Lung (tissue), 12 donors: ENCODE measurements around the gene SELENOF. TPM values are rescaled to one million over a fixed set of nuclear protein-coding genes. Genes with fewer than 3 reads are reported as not detected.

Experiments used
- ATAC-seq: fragments of 200-7000 bp; cut with Tn5 transposase; one replicate; pipeline ENCODE4 v1.9.1; 2020; ENCODE audit warnings: moderate number of reproducible peaks; ENCODE audit not compliant: insufficient read depth, low FRiP score
- DNase-seq, 3 donors: peaks; one replicate each; pipeline ENCODE4 v3.0.0-alpha.2; 2013 to 2017
- H3K27ac ChIP-seq, 2 donors: one replicate each; pipeline ENCODE4 v1.5.1; 2013; ENCODE audit warnings: mild to moderate bottlenecking in 2 of 2, moderate library complexity in 2 of 2, control low read depth in 1 of 2, inconsistent platforms in 1 of 2, low read depth in 1 of 2, low read length in 1 of 2
- H3K27me3 ChIP-seq, 3 donors: one replicate each; pipeline ENCODE4 v1.5.1; 2013; ENCODE audit warnings: low read length in 2 of 3; ENCODE audit not compliant: control insufficient read depth in 3 of 3, insufficient read depth in 3 of 3
- H3K36me3 ChIP-seq, 4 donors: one replicate each; pipeline ENCODE4 v1.5.1; 2013; ENCODE audit warnings: low read length in 4 of 4, mild to moderate bottlenecking in 1 of 4, moderate library complexity in 1 of 4; ENCODE audit not compliant: control insufficient read depth in 4 of 4, insufficient read depth in 4 of 4
- H3K4me1 ChIP-seq, 5 donors: one replicate each; pipeline ENCODE4 v1.5.1; 2013; ENCODE audit warnings: low read length in 5 of 5, mild to moderate bottlenecking in 2 of 5, moderate library complexity in 1 of 5; ENCODE audit not compliant: control insufficient read depth in 5 of 5, insufficient read depth in 5 of 5
- H3K4me3 ChIP-seq: one replicate; pipeline ENCODE4 v1.5.1; 2013; ENCODE audit warnings: mild to moderate bottlenecking, control low read depth, moderate library complexity
- H3K9ac ChIP-seq, 2 donors: one replicate each; pipeline ENCODE4 v1.5.1; 2013; ENCODE audit warnings: low read length in 2 of 2, control low read depth in 1 of 2; ENCODE audit not compliant: insufficient read depth in 1 of 2
- H3K9me3 ChIP-seq, 4 donors: one replicate each; pipeline ENCODE4 v1.5.1; 2013; ENCODE audit warnings: low read length in 3 of 4, mild to moderate bottlenecking in 1 of 4, moderate library complexity in 1 of 4; ENCODE audit not compliant: control insufficient read depth in 4 of 4, insufficient read depth in 3 of 4
- CTCF ChIP-seq: IDR thresholded peaks from 2 replicates; pipeline ENCODE4 v1.5.1; 2012; ENCODE audit warnings: mild to moderate bottlenecking; ENCODE audit errors: control extremely low read depth, extremely low read depth
- WGBS, 2 donors: extraction: QIAGEN DNeasy Blood & Tissue Kit; methylation state at CpG; one replicate each; pipeline ENCODE4 v1.1.7; 2013; 5-methylcytosine and 5-hydroxymethylcytosine counted together
- polyA plus RNA-seq, 2 donors: library from polyadenylated mRNA; stranded (reverse); fragments of 200-250 nt; gene quantifications; one replicate each; pipeline ENCODE4 v1.2.1, GENCODE V29; 2013
- total RNA-seq, 2 donors: library from RNA; depleted of rRNA in 1 of 2; stranded (reverse); fragments of >200 nt in 1 of 2; gene quantifications; one replicate each; pipeline ENCODE4 v1.2.1, GENCODE V29; 2014 to 2021
- donor health status: control.
- donor health status: control.
- donor health status: Bipolar disorder and iron deficiency.
- donor health status: healthy.
- donor health status: DM: yes; HTN: yes; CAD: no.

Gene SELENOF
- total and polyA plus RNA-seq, 4 donors: 132 to 240 (median 207) TPM

- Histone ChIP-seq H3K4me1 (no peaks in the 10 kb centered on the region), H3K9me3 (no peaks in the 10 kb centered on the region), H3K36me3 (peaks cover 0 to 2% (median 0%) of the 10 kb centered on the region in 4 donors), H3K27me3 (no peaks in the 10 kb centered on the region), H3K9ac (no peak overlapping the region), H3K4me3 (no peak overlapping the region), H3K27ac (no peak overlapping the region)
- TF ChIP-seq CTCF: no peak
- no peak for DNase-seq
- ATAC-seq: no peak
These were observed 47.3 kb downstream of the SELENOF start for GRCh38 chr1:86866665-86867064.

GRCh38 chr1:86865973-86866637, 47.8 kb downstream of the SELENOF start:
- Histone ChIP-seq H3K9me3 (no peaks in the 10 kb centered on the region), H3K27me3 (no peaks in the 10 kb centered on the region), H3K4me3 (no peak overlapping the region), H3K36me3 (peaks cover 0 to 2% (median 0%) of the 10 kb centered on the region in 4 donors), H3K9ac (no peak overlapping the region), H3K4me1 (no peaks in the 10 kb centered on the region), H3K27ac (no peak overlapping the region)
- whole genome bisulfite sequencing, 2 donors: 77 to 90% methylated on average over 6 of the region's 6 CpGs
- no peak for TF ChIP-seq CTCF
- no peak for DNase-seq
- ATAC-seq: no peak

- Histone ChIP-seq H3K4me1 (no peaks in the 10 kb centered on the region), H3K4me3 (no peak overlapping the region), H3K27ac (no peak overlapping the region), H3K9me3 (no peaks in the 10 kb centered on the region), H3K36me3 (peaks cover 0 to 2% (median 0%) of the 10 kb centered on the region in 4 donors), H3K9ac (no peak overlapping the region), H3K27me3 (no peaks in the 10 kb centered on the region)
- ATAC-seq: no peak
- no peak for TF ChIP-seq CTCF
- 97 to 98% methylated on average over 2 of the region's 2 CpGs for WGBS, 2 donors
- no peak for DNase-seq
These were observed 51.0 kb downstream of the SELENOF start for GRCh38 chr1:86862920-86863319.

GRCh38 chr1:86861424-86861823, 52.5 kb downstream of the SELENOF start:
- H3K4me3 ChIP-seq: no peak overlapping the region
- H3K27ac ChIP-seq: no peak overlapping the region
- no peaks in the 10 kb centered on the region for H3K4me1 ChIP-seq
- peaks cover 0 to 2% (median 0%) of the 10 kb centered on the region in 4 donors for H3K36me3 ChIP-seq
- DNase-seq: no peak
- WGBS, 2 donors: 85% methylated on average over 1 of the region's 1 CpG
- no peak for TF ChIP-seq CTCF
- no peak overlapping the region for H3K9ac ChIP-seq
- no peaks in the 10 kb centered on the region for H3K27me3 ChIP-seq
- ATAC-seq: no peak
- no peaks in the 10 kb centered on the region for H3K9me3 ChIP-seq
